AG09319 (cell line): ENCODE measurements around the gene ZNF26.

Experiments used
- DNase-seq: peaks from one replicate; pipeline ENCODE4 v3.0.0-alpha.2; 2010; ENCODE audit warnings: low read depth; ENCODE audit errors: extremely low read depth
- CTCF ChIP-seq: IDR thresholded peaks from 2 replicates; pipeline ENCODE4 v1.5.1; 2011; ENCODE audit warnings: low read depth, mild to moderate bottlenecking, inconsistent platforms, low read length, moderate library complexity

ZNF26 gene

DNA sequence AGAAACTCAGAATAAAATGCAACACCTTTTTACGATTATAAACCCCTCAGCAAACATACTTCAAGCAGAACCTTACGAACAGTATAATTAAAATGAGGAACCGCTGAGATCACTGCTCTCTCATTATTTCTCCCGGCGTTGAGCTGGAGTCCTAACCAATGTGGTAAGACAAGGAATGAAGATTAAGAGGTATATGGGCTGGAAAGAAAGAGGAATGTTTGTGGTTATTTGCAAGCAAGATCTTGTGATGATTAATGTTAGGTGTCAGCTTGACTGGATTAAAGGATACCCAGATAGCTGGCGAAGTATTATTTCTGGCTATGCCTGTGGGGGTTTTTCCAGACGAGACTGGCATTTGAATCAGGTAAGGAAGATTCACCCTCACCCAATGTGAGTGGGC, 40.8 kb downstream of the ZNF26 start:
- no peak for TF ChIP-seq CTCF
- no peak for DNase-seq

DNA sequence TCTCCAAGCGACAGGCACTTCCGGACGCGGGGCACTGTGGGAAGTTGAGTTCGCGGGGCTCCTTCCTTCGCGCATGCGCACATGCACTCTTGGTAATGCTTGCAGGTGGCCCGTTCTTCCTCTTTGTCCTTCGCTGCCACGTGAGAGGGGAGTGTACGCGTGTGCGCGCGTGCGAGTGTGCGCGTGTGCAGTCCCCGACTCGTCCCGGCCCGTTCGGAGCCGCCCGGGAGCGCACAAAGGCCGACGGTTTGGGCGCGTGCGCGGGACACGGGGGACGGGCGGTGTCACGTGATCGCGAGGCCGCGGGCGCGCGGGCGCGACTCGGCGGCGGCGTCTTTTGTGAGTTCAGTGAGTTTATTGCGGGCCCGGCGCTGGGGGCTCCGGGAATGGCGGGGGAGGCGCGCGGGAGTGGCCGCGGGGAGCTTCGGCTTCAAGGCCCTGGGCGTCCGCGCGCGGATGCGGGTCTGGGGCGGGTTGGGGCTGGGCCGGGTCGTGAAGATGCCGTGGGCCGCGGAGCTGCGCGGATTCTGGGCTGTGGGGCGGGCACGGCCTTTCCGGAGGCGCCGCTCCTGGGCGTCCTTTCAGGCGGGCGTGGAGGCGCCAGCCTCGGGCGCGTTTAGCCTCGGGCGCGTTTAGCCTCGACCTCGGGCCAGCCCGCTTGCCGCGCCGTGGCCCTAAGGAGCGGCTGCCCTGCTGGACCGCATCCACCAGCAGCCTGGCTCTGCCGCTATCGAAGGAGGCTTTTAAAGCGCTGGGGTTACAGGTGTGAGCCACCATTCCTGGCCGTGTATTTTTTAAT, 51.2 kb downstream of the ZNF26 start, which contains the start of gene ZNF84:
Gene ZNF84, plus strand, starts transcription at position 303 of the 799 bp plus-strand sequence. CDS start 3,959 bp downstream, outside the sequence.
- peak; percentile 98 for DNase-seq
- TF ChIP-seq CTCF: no peak

DNA sequence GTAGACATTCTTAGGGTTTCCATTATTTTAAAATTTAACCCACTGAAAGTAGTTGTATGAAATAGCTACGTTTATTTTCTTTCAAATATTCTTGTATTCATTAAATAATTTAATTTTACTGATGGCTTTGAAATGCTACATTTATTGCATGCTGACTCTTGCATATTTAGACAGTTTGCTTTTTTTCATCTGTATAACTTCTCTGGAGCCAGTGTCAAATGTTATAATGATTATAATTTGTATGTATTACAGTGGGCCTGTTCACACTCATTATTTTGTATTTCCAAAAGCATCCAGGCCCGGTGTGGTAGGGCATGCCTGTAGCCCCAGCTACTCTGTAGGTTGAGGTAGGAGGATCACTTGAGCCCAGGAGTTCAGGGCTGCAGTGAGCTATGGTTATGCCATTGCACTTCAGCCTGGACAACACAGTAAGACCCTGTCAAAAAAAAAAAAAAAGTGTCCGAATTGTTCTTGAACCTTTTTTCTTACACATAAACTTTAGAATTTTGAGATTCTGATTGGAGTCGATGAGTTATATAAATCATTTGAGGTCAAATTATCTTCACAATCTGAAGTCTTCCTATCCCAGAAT, 52.0 kb downstream of the ZNF26 start:
- TF ChIP-seq CTCF: no peak
- no peak for DNase-seq

GRCh38 chr12:133046698-133047097, 60.5 kb downstream of the ZNF26 start:
- DNase-seq: no peak
- no peak for TF ChIP-seq CTCF

GRCh38 chr12:133057446-133057845, 71.3 kb downstream of the ZNF26 start:
- DNase-seq: no peak
- TF ChIP-seq CTCF: no peak

DNA sequence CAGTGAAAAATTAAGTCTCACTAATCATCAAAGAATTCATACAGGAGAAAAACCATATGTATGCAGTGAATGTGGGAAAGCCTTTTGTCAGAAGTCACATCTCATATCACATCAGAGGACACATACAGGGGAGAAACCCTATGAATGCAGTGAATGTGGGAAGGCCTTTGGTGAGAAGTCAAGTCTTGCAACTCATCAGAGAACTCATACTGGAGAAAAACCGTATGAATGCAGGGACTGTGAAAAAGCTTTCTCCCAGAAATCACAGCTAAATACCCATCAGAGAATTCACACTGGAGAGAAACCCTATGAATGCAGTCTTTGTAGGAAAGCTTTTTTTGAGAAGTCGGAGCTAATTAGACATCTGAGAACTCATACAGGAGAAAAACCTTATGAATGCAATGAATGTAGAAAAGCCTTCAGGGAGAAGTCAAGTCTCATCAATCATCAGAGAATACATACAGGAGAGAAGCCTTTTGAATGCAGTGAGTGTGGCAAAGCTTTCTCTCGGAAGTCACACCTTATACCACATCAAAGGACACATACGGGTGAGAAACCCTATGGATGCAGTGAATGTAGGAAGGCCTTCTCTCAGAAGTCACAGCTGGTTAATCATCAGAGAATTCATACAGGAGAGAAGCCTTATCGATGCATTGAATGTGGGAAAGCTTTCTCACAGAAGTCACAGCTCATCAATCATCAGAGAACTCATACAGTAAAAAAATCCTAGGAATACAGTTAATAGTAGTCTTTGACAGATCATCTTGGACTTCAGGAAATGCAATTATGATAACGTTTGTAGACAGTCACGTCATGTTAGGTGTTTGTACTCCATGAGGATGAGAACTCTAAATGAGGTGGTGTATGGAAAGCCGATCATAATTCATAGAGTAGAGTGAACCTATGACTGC, 72.3 kb downstream of the ZNF26 start:
- DNase-seq: no peak
- no peak for TF ChIP-seq CTCF
